ENCODE results near the gene RXRB.
A peak's percentile ranks its signal among the peaks of the same experiment; 100 is the strongest.

The RXRB gene

DNA sequence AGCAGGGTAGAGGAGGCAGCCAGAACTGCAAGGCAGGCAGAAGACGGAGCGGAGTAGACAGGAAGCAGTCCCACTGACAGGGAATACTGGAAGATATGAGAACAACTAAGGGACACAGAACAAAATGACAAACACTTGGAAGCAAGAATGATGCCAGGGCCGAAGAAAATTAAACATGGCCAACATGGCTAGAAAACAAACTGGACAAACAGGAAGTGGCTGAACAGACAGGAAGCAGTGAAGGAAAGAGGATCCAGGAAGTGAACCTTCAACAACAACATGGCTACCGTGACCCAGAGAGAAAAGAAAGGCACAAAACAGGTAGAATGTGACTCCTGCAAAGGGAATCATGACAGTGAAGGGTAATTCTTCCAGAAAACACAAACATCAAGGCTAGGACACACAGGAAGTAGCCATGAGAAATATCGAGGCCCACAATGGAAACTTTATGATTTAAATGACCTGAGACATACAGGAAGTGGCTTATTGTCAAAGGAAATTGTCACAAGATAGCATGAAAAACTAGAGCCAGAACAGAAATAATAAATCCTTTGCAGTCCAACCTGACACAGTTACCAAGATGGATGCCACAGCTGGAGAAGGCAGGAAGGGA, 17.3 kb downstream of the RXRB start:
- ATAC-seq (ENCODE audit: low read depth) = no peak

DNA sequence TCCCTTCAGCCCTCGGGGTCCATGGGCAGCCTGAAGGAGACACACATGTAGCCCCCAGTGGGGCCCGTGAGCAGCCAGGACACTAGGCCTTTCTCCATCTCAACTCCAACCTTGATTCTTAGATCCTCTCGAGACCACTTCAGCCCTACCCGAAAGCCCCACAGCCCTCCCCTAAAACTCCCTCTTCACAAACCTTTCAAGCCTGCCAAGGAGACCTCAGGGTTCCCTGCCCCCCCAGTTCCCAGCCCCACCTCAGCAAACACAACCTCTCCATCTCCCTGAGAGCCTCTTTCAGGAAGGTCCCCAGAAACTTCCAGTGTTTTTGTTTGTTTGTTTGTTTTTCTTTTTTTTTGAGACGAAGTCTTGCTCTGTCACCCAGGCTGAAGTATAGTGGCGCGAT, 19.3 kb downstream of the RXRB start:
- DNase-seq (ENCODE audit: low spot score in 2 of 2) (no peak), ATAC-seq (ENCODE audit: low read depth) (no peak)
- H3K9me3 Mint-ChIP-seq = peaks cover 8% of the 10 kb centered on the region
- H3K4me3 Mint-ChIP-seq = no peak overlapping the region
- H3K27me3 Mint-ChIP-seq = peaks cover 18% of the 10 kb centered on the region
- peaks cover 18% of the 10 kb centered on the region for H3K36me3 Mint-ChIP-seq
- no peak overlapping the region for H3K27ac Mint-ChIP-seq
- peaks cover 11% of the 10 kb centered on the region for H3K4me1 Mint-ChIP-seq

More for the DNA sequence above, 17.3 kb downstream of the RXRB start:
- H3K27ac Mint-ChIP-seq = peak overlapping the region; percentile 35
- no peak for DNase-seq (ENCODE audit: low spot score in 2 of 2)
- H3K4me3 Mint-ChIP-seq = peak overlapping the region; percentile 71
- H3K9me3 Mint-ChIP-seq = peaks cover 11% of the 10 kb centered on the region
- H3K27me3 Mint-ChIP-seq = peaks cover 25% of the 10 kb centered on the region
- H3K36me3 Mint-ChIP-seq = peaks cover 24% of the 10 kb centered on the region
- peaks cover 18% of the 10 kb centered on the region for H3K4me1 Mint-ChIP-seq

DNA sequence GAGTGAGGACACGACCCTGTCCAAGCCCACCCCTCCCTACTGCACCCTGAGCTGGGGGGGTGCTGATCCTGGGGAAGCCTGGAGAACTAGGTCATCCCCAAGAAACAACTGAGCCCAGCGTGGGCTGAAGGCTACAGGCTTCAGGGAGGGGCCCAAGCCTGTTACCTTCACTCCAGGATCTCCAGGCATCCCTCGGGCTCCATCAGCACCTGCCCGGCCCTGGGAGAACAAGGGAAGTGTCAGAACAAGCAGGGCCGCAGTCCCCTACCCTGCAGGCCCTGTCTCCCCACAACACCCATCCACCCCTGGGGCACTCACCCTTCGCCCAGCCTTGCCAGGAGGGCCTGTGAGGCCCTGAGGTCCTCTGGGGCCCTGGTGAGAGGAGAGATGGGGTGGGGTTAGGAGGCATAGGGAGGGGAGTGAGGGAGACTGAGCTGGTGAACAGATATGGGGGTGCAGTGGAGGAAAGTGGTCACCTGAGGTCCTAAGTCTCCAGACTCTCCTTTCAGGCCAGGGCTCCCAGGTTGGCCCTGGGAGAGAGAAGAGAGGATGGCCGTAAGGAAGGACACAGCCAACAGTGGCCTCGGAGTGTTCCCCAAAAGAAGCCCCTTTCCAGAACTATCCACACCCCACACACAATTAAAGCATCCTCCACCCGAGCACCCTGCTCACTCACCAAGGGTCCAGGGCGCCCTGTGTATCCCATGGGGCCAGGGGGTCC, 21.6 kb downstream of the RXRB start:
- Mint-ChIP-seq H3K36me3 (peaks cover 12% of the 10 kb centered on the region), H3K27ac (no peak overlapping the region), H3K4me1 (peaks cover 11% of the 10 kb centered on the region), H3K4me3 (no peak overlapping the region), H3K27me3 (peaks cover 18% of the 10 kb centered on the region), H3K9me3 (peaks cover 7% of the 10 kb centered on the region)
- DNase-seq (ENCODE audit: low spot score in 2 of 2) (no peak), ATAC-seq (ENCODE audit: low read depth) (no peak)

DNA sequence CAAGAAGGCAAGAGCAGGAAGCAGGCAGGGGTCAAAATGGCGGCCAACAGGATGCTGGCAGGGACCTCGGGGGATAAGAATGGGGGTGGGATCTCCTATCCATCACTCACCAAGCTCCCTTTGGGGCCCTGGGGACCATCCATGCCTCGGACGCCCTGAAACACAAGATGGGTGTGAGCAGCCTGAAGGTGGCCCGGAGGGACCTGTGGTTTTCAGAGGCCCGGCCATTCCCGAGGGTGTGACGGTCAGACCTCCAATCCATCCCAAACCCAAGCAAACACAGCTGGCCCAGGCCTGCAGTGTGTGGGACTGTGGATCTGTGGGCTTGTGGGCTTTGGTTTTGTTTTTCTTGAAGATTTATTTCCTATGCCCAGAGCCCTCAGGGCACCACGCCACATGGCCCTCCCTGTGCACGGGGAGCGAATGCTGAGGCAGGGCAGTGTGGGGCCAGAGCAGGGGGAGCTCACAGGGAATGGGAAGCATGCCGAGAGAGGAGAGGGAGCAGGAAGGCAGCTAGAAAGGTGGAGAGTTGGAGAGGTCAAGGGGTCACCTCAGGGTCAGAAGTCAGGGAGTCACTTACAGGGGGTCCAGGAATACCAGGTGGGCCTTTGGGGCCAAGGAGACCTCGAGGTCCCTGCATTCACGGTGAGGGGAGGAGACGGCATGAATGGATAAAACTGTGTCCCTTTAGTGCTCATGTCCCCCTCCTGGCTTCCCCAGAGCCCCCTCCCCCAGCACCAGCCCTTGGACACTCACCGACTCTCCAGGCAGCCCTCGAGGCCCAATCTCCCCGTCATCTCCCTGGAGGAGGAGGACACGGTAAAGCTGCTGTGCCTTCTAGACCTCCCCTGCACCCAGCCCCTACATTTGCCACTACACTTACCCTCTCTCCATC, 22.7 kb downstream of the RXRB start:
- Mint-ChIP-seq H3K27me3 (peaks cover 20% of the 10 kb centered on the region), H3K36me3 (peaks cover 2% of the 10 kb centered on the region), H3K4me3 (no peak overlapping the region), H3K27ac (no peak overlapping the region), H3K4me1 (peaks cover 2% of the 10 kb centered on the region), H3K9me3 (peaks cover 2% of the 10 kb centered on the region)
- DNase-seq (ENCODE audit: low spot score in 2 of 2) (no peak), ATAC-seq (ENCODE audit: low read depth) (no peak)

DNA sequence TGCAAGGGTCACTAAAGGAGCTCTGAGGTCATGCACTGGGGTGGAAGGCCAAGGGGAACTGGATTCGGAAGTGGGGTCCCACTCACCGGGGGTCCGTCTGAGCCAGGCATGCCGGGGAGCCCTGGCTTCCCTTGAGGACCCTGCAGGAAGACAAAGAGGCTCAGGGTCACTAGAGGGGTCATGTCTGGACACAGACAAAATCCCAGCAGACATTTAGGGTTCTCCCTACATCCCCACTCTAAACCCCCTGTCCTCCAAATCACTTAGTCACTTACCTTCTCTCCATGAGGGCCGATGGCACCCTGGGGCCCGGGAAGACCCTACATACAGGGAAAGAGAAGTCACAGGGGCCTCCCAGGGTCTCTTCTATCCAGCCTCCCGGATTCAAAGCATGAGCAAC, 23.6 kb downstream of the RXRB start:
- no peaks in the 10 kb centered on the region for H3K9me3 Mint-ChIP-seq
- peaks cover 24% of the 10 kb centered on the region for H3K27me3 Mint-ChIP-seq
- no peak overlapping the region for H3K4me3 Mint-ChIP-seq
- no peaks in the 10 kb centered on the region for H3K4me1 Mint-ChIP-seq
- DNase-seq (ENCODE audit: low spot score in 2 of 2) (no peak), ATAC-seq (ENCODE audit: low read depth) (no peak)
- H3K27ac Mint-ChIP-seq = no peak overlapping the region
- no peaks in the 10 kb centered on the region for H3K36me3 Mint-ChIP-seq

DNA sequence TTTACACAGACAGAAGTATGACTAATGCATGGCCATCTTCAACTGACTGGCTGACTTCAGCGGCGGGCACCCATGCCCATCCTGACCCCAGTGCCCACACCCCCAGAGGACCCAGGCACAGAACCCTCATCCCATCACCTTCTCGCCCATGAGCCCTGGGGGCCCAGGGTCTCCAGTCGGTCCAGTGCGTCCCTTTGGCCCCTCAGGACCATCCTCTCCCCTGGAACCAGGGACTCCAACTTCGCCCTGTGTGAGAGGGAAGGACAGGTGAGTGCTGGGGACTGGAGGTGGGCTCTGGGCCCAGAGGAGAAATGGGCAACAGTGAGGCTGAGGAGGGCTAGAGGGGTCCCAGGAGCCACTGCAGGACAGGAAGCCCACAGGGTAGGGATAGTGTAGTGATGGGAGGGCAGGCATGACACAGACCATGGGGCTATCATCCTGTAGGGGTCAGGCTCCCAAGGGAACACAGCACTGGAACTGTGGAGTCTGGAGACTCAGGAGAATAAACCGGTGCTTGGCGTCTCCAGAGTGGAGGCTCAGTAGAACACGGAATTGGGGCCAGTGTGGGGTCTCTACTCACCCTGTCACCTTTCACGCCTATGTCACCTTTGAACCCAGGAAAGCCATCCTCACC, 24.9 kb downstream of the RXRB start:
- no peak for DNase-seq (ENCODE audit: low spot score in 2 of 2)
- Mint-ChIP-seq H3K9me3 (no peaks in the 10 kb centered on the region), H3K27ac (no peak overlapping the region), H3K27me3 (peaks cover 24% of the 10 kb centered on the region), H3K4me3 (no peak overlapping the region), H3K36me3 (no peaks in the 10 kb centered on the region), H3K4me1 (no peaks in the 10 kb centered on the region)
- ATAC-seq (ENCODE audit: low read depth) = no peak

DNA sequence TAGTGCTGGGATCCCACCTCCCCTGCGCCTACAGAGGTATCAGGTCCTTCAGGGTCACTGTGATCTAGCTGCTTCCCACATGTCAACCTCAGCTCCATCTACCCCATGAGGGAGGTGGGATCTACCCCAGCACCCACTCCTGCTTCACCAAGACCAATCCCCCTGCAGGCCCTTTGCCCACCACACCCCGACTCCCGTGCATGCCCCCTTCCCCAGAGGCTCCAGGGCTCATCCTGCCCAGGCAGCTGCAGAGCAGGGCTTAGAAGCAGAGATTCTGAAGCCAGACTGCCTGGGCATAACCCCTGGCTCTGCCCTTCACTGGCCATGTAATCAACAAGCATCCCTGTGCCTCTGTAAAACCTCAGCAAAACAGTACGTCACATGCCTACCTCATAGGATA, 25.7 kb downstream of the RXRB start:
- ATAC-seq (ENCODE audit: low read depth) (peak; percentile 47), DNase-seq (ENCODE audit: low spot score in 2 of 2) (no peak)
- Mint-ChIP-seq H3K9me3 (no peaks in the 10 kb centered on the region), H3K4me3 (no peak overlapping the region), H3K36me3 (no peaks in the 10 kb centered on the region), H3K27ac (no peak overlapping the region), H3K27me3 (peaks cover 24% of the 10 kb centered on the region), H3K4me1 (peaks cover 3% of the 10 kb centered on the region)

DNA sequence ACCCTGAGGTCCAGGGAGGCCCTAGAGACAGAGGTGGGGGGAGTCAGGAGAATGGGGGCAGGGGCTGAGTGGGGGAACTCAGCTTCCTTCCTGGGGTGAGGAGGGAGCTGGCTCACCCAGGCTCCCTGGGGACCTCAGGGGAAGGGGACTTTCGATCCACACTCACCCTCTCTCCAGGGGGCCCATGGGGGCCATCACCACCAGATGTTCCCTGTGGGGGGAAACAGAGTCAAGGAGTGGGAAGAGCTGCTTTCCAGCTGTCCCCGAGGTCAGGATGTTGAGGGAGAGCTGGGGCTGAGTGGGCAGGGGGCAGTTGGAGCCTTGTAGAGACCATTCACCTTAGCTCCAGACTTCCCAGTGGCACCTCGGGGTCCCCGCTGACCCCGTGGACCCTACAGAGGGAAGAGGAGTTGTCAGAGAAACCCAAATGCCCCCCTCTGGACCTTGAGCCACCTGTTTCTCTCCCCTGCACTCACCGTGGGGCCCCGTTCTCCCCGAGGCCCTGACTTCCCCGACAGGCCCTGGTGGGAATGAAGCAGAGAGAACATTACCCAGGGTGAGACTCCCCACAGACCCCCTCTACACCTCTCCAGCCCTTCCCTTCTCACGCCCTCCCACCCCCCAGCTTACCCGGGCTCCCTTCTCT, 26.8 kb downstream of the RXRB start:
- DNase-seq (ENCODE audit: low spot score in 2 of 2) (no peak), ATAC-seq (ENCODE audit: low read depth) (no peak)
- peaks cover 3% of the 10 kb centered on the region for H3K4me1 Mint-ChIP-seq
- no peaks in the 10 kb centered on the region for H3K9me3 Mint-ChIP-seq
- H3K27ac Mint-ChIP-seq = no peak overlapping the region
- no peak overlapping the region for H3K4me3 Mint-ChIP-seq
- H3K36me3 Mint-ChIP-seq = no peaks in the 10 kb centered on the region
- H3K27me3 Mint-ChIP-seq = peaks cover 24% of the 10 kb centered on the region

DNA sequence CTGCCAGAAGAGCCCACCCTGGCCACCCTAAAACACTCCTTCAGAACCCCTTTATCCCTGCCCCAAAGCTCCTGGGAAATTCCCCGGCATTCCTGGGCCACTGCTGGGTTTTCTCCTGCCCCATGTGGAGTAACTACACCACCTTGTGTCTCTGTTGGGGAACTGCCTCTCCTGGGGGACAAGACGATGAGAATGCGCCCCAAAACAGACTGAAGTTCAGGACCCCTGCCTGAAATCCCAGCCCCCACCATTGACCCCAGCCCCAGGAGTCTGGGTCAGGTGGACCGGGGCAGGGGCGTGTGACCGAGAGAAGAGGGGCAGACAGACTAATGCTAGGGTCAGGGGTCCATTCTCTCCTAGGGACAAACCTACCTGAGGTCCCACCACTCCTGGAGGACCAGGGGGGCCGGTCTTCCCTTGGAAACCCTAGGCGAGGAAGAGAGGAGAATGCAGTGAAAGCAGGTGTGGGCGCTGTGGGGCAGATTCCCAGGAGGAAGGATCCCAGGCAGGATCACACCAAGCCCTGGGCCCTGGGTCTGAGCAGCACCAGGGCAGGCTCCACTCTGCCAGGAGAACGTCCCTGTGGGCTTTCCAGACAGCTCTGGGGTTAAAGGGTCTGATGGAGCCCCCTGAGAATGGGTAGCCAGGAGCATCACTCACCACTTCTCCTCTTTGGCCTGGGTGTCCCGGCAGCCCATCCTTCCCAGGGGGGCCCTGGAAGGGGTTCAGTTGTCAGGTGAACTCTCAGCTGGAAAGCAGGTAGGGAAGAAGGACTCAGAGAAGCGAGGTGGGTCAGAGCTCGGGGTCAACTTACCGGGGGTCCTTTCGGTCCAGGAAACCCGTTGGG, 27.6 kb downstream of the RXRB start:
- no peak overlapping the region for H3K27ac Mint-ChIP-seq
- H3K4me3 Mint-ChIP-seq = no peak overlapping the region
- peaks cover 24% of the 10 kb centered on the region for H3K27me3 Mint-ChIP-seq
- peaks cover 3% of the 10 kb centered on the region for H3K4me1 Mint-ChIP-seq
- ATAC-seq (ENCODE audit: low read depth) = peak; percentile 55
- no peaks in the 10 kb centered on the region for H3K9me3 Mint-ChIP-seq
- H3K36me3 Mint-ChIP-seq = no peaks in the 10 kb centered on the region
- peak; percentile 32 to 42 for DNase-seq (ENCODE audit: low spot score in 2 of 2)

DNA sequence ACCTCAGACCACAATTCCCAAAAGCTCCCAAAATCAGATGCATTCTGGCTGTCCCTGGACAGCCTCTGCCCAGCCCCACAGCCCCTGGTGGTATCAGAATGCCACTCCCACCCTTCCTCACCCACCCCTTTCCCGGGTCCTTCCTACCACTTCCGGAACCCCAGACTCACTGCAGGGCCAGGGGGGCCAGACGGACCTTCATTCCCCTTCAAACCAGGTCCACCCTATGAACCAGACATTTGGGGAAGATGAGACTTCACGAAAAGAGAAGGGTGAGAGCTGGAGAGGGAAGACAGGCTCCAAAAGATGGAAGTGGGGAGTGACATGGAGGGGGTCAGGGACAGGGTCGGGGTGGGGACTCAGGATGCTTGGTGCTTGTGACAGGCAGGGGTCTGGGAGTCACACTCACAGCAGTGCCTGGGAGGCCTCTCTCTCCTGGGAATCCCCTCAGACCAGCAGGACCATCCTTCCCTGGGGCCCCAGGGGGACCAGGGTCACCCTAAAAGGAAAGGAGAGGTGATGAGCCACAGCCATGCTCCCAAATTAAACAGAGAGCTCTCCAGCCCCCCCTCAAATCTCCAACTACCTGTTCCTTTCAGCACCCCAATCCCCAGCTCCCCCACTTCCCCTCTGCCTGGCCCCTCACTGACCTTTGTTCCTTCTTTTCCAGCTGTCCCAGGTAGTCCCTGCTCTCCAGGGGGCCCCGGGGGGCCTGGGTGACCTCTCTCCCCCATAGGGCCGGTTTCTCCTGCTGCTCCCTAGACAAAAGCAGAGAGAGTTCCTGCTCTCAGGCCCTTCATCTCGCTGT, 28.4 kb downstream of the RXRB start:
- no peak for DNase-seq (ENCODE audit: low spot score in 2 of 2)
- Mint-ChIP-seq H3K4me1 (peaks cover 3% of the 10 kb centered on the region), H3K27ac (no peak overlapping the region), H3K27me3 (peaks cover 21% of the 10 kb centered on the region), H3K9me3 (no peaks in the 10 kb centered on the region), H3K36me3 (no peaks in the 10 kb centered on the region), H3K4me3 (no peak overlapping the region)
- ATAC-seq (ENCODE audit: low read depth) = no peak

DNA sequence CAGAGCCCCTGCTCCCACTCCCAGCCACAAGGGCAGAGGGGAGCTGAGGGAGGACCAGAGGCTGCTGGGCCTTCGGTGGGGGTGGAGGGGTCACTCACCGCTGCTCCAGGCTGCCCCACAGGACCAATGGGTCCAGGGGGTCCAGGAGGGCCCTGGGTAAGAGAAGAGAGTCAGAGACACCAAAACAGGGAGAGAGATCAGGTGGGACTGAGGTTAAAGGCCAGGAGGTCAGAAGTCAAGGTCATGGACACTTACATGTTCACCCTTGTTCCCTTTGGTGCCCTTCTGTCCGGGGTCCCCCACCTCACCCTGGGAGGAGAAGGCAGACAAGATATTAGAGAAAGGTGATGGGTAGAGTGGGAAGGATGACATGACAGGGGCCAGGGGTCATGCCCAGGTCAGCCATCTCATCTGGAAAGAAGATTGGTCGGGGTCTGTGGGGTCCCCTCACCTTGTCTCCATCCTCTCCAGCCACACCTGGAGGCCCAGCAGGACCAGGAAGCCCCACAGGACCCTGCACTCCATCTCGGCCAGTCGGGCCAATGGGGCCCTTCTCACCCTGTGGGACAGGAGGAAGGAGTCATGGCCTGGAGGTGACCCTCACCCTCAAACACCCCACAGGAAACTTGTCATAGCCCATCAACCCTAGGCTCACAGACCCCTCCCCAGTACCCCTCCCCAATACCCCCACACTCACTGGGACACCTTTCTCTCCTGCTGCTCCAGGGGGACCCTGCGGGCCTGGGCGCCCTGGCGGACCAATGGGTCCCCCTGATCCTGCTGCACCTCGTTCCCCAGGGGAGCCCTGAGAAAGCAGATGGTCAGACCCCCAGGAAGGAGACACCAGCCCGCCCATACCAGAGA, 29.2 kb downstream of the RXRB start:
- H3K27me3 Mint-ChIP-seq = peaks cover 21% of the 10 kb centered on the region
- ATAC-seq (ENCODE audit: low read depth) = no peak
- H3K4me3 Mint-ChIP-seq = no peak overlapping the region
- no peaks in the 10 kb centered on the region for H3K9me3 Mint-ChIP-seq
- no peaks in the 10 kb centered on the region for H3K36me3 Mint-ChIP-seq
- H3K27ac Mint-ChIP-seq = no peak overlapping the region
- peaks cover 6% of the 10 kb centered on the region for H3K4me1 Mint-ChIP-seq
- no peak for DNase-seq (ENCODE audit: low spot score in 2 of 2)

Measured in memory B cell (primary cell).